Measurements from ENCODE around the gene FNBP1L.

DNA sequence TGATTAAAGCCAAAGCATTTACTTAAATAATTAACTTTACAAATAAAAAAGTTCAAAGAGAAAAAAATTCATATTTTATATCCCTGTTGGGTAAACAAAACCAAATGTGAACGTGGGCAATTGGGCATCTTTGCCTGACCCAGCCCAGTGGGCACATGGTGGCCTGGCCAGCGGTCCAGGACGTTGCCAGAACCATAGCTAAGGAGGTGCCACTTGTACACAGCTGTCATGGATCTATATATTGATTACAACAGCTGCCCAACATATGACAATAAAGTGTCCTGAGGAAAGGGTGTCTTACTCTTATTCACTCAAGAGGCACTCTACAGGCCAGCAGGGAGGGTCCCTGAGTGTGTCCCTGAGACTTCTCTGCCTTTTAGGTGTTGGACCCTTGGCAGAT lies 155.2 kb downstream of the FNBP1L start:
- TF ChIP-seq CTCF (conservative IDR thresholded peaks at IDR 0.05 in 1 of 2, IDR thresholded peaks at IDR 0.05 in 1 of 2; ENCODE audit: extremely low read depth in 1 of 2, insufficient read depth in 1 of 2, low read depth in 1 of 2, low read length in 2 of 2) (no peak), EZH2 (IDR thresholded peaks at IDR 0.05; ENCODE audit: borderline replicate concordance, low read length) (no peak)
